Right lobe of liver (tissue), 6 donors: Measurements from ENCODE around the gene DOCK2. TPM values are rescaled to one million over a fixed set of nuclear protein-coding genes. Genes with fewer than 3 reads are reported as not detected.

Source experiments
- ATAC-seq, 4 donors: fragments of 200-7000 bp; cut with Tn5 transposase; one replicate each; pipeline ENCODE4 v1.9.1; 2020; ENCODE audit warnings: mild to moderate bottlenecking in 4 of 4, moderate library complexity in 4 of 4
- DNase-seq, 3 donors: peaks; one replicate each; pipeline ENCODE4 v3.0.0-alpha.2; 2020
- H3K27ac ChIP-seq, 3 donors: fragments of 200-600 bp; one replicate each; pipeline ENCODE4 v1.8.0; 2022
- H3K27me3 ChIP-seq, 2 donors: fragments of 200-600 bp; one replicate each; pipeline ENCODE4 v1.8.0; 2022
- H3K36me3 ChIP-seq, 4 donors: fragments of 200-600 bp; sonication (generic) in 1 of 4; one replicate each; pipeline versions ENCODE4 v1.5.1 to v1.8.0; 2017 to 2022; ENCODE audit warnings: control low read depth in 1 of 4
- H3K4me1 ChIP-seq, 4 donors: fragments of 200-600 bp; sonication (generic) in 1 of 4; one replicate each; pipeline versions ENCODE4 v1.5.1 to v1.8.0; 2017 to 2022; ENCODE audit warnings: control low read depth in 1 of 4
- H3K4me3 ChIP-seq, 3 donors: fragments of 200-600 bp; one replicate each; pipeline ENCODE4 v1.8.0; 2022
- H3K9me3 ChIP-seq, 4 donors: fragments of 200-600 bp; sonication (generic) in 1 of 4; one replicate each; pipeline versions ENCODE4 v1.5.1 to v1.8.0; 2017 to 2022; ENCODE audit warnings: control low read depth in 1 of 4
- CTCF ChIP-seq, 4 donors: fragments of 200-600 bp in 3 of 4; fragments of 450-650 bp in 1 of 4; IDR thresholded peaks; one replicate each; pipeline versions ENCODE4 v1.5.1 to v1.8.0; 2016 to 2022; ENCODE audit warnings: antibody characterized with exemption in 4 of 4, mild to moderate bottlenecking in 2 of 4
- POLR2A ChIP-seq: fragments of 450-650 bp; IDR thresholded peaks from one replicate; pipeline ENCODE4 v1.6.1; 2017; ENCODE audit warnings: antibody characterized with exemption, mild to moderate bottlenecking
- WGBS: methylation state at CpG from one replicate; pipeline ENCODE4 v1.1.6; 2018; ENCODE audit warnings: low coverage, low lambda C conversion rate; ENCODE audit not compliant: insufficient coverage; ENCODE audit errors: missing lambda C conversion rate; 5-methylcytosine and 5-hydroxymethylcytosine counted together
- intact Hi-C, 2 donors: fragments of 100-400 bp; cut with DNase I; formaldehyde crosslinking; loops; one replicate each; pipeline versions ENCODE4 v1.11.2 to v1.14.1; 2022
- total RNA-seq, 6 experiments: library from RNA; depleted of rRNA in 2 of 6; stranded (reverse); fragments of >200 nt in 2 of 6; fragmentation: NEBNext Ultra II Directional in 3 of 6; extraction: Animal tissue kit (Norgen Biotek cat#: 25700) in 3 of 6; gene quantifications; one replicate each; pipeline versions ENCODE4 v1.1.0 to v1.2.4, GENCODE V29; 2016 to 2023
- donor health status: DM: no; HTN: yes; CAD: no.
- donor health status: DM: no; HTN: no; CAD: no.
- donor health status: DM: no; HTN: no; CAD: no.
- donor health status: DM: no; HTN: yes; CAD: no.
- donor health status: DM: no; HTN: yes; CAD: no.

Gene DOCK2
- total RNA-seq, 6 experiments from 2014 or later: 5.0 to 14.5 (median 7.4) TPM

DNA sequence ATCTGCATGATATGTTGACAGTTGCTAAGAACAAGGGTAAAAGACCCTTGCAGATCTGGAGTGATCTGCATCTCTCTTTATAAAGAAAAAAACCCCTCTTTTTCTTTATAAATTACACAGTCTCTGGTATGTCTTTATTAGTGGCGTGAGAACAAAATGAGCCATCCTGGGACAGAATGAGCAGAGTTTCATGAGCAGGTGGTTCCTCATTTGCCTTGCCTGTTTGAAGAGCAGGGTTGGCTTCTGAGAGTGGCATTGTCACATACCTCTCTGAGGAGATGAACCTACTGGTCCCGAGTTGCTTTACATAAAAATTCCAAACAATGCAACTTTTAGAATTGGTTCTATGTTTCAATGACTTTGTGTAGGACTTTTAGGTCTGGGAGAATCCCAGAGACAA, 249.0 kb downstream of the DOCK2 start:
- Histone ChIP-seq H3K4me3 (no peak overlapping the region), H3K4me1 (no peaks in the 10 kb centered on the region), H3K27ac (no peak overlapping the region), H3K36me3 (no peaks in the 10 kb centered on the region), H3K27me3 (no peaks in the 10 kb centered on the region), H3K9me3 (no peaks in the 10 kb centered on the region)
- TF ChIP-seq POLR2A (no peak), CTCF (IDR thresholded peaks at IDR 0.05) (no peak)
- intact Hi-C loops: no loop called here
- ATAC-seq (no peak), DNase-seq (no peak)
- WGBS: 51% methylated on average over 2 of the region's 2 CpGs

DNA sequence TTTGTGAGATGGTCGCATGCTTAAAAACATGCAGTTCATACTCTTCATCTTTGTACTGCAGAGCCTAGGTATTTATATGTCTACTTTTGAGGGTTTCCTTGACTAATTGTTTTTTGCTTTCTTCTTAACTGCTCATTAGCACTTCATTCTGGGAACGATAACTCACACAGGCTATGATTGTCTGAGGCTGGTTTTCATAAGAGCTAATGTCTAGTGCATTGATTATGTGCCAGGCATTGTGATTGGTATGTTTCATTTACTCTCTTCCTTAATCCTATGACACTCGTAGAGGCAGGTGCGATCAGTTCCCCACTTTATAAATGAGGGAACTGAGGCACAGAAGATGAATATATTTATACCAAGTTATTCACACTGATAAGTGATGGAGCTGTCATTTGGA, 249.6 kb downstream of the DOCK2 start:
- H3K36me3 ChIP-seq: no peaks in the 10 kb centered on the region
- 65% methylated on average over 4 of the region's 4 CpGs for whole genome bisulfite sequencing
- H3K9me3 ChIP-seq: no peaks in the 10 kb centered on the region
- no peaks in the 10 kb centered on the region for H3K4me1 ChIP-seq
- intact Hi-C loops: no loop called here
- TF ChIP-seq CTCF (IDR thresholded peaks at IDR 0.05) (no peak), POLR2A (no peak)
- no peak for ATAC-seq
- no peak overlapping the region for H3K27ac ChIP-seq
- DNase-seq: no peak
- H3K27me3 ChIP-seq: no peaks in the 10 kb centered on the region
- H3K4me3 ChIP-seq: no peak overlapping the region

GRCh38 chr5:169889572-169889971, 252.5 kb downstream of the DOCK2 start:
- 62% methylated on average over 4 of the region's 4 CpGs for WGBS
- intact Hi-C loops: no loop called here
- no peaks in the 10 kb centered on the region for H3K4me1 ChIP-seq
- ATAC-seq (no peak), DNase-seq (no peak)
- H3K27ac ChIP-seq: no peak overlapping the region
- TF ChIP-seq POLR2A (no peak), CTCF (IDR thresholded peaks at IDR 0.05) (no peak)
- no peaks in the 10 kb centered on the region for H3K9me3 ChIP-seq
- H3K4me3 ChIP-seq: no peak overlapping the region
- H3K27me3 ChIP-seq: no peaks in the 10 kb centered on the region
- no peaks in the 10 kb centered on the region for H3K36me3 ChIP-seq

DNA sequence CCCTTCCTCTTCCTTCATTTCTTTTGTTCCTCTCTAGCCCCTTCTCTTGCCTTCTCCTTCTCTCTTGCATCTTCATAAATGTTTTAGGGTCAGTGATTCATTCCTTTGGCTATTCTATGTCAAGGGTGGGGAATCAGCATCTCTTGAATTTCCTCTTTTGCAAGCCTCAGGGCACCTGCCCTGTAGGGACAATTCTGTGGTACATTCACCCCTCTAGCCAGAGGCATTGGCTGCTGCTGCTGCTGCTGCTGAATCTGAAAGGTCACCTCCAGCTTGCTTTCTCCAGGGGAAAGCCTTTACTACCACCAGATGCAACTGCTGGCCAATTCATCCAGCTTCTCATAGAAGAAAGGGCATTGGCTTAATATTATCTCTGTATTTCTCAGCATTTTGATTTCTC, 255.9 kb downstream of the DOCK2 start:
- TF ChIP-seq CTCF (IDR thresholded peaks at IDR 0.05) (no peak), POLR2A (no peak)
- intact Hi-C loops: no loop called here

GRCh38 chr5:169893571-169893970, 256.5 kb downstream of the DOCK2 start:
- Histone ChIP-seq H3K36me3 (no peaks in the 10 kb centered on the region), H3K9me3 (no peaks in the 10 kb centered on the region), H3K27ac (no peak overlapping the region), H3K27me3 (no peaks in the 10 kb centered on the region), H3K4me1 (no peaks in the 10 kb centered on the region), H3K4me3 (no peak overlapping the region)
- intact Hi-C loops: no loop called here
- no peak for TF ChIP-seq POLR2A
- no peak for TF ChIP-seq CTCF (IDR thresholded peaks at IDR 0.05)
- 29% methylated on average over 2 of the region's 2 CpGs for WGBS
- DNase-seq (no peak), ATAC-seq (no peak)

More for the DNA sequence above, 255.9 kb downstream of the DOCK2 start:
- Histone ChIP-seq H3K9me3 (no peaks in the 10 kb centered on the region), H3K27me3 (no peaks in the 10 kb centered on the region), H3K36me3 (no peaks in the 10 kb centered on the region), H3K4me3 (no peak overlapping the region), H3K27ac (no peak overlapping the region), H3K4me1 (no peaks in the 10 kb centered on the region)
- ATAC-seq (no peak), DNase-seq (no peak)
